PFSK-1 (cell line): ENCODE data around the gene GPSM1.

Experiments used
- FOXP2 ChIP-seq: optimal IDR thresholded peaks from 2 replicates; pipeline ENCODE3; 2011; ENCODE audit warnings: borderline replicate concordance, control low read depth, inconsistent platforms; ENCODE audit not compliant: insufficient read depth; ENCODE audit errors: extremely low read length, extremely low read depth
- POLR2AphosphoS5 ChIP-seq: IDR thresholded peaks from 2 replicates; pipeline ENCODE4 v1.6.1; 2012; ENCODE audit warnings: low read depth, mild to moderate bottlenecking, control low read depth, low read length, moderate library complexity
- REST ChIP-seq, 2 experiments: IDR thresholded peaks; 2 replicates each; pipeline versions ENCODE4 v1.6.1 to v1.8.0; 2011 to 2012; ENCODE audit warnings: low read depth in 2 of 2, low read length in 2 of 2, control low read depth in 1 of 2, inconsistent platforms in 1 of 2, mild to moderate bottlenecking in 1 of 2, moderate library complexity in 1 of 2; ENCODE audit not compliant: insufficient read depth in 1 of 2
- SIN3A ChIP-seq: IDR thresholded peaks from 2 replicates; pipeline ENCODE4 v1.6.1; 2012; ENCODE audit warnings: mild to moderate bottlenecking, low read length, moderate library complexity, borderline replicate concordance; ENCODE audit not compliant: insufficient read depth
- TAF1 ChIP-seq: IDR thresholded peaks from 2 replicates; pipeline ENCODE4 v1.6.1; 2012; ENCODE audit warnings: low read length, control low read depth, borderline replicate concordance; ENCODE audit not compliant: insufficient read depth

GPSM1 gene

GRCh38 chr9:136393531-136393930, 66.2 kb downstream of the GPSM1 start:
- no peak for TF ChIP-seq POLR2AphosphoS5
- TF ChIP-seq FOXP2 = no peak
- TF ChIP-seq SIN3A = no peak
- no peak for TF ChIP-seq TAF1
- no peak for TF ChIP-seq REST (IDR thresholded peaks at IDR 0.05; ENCODE audit: insufficient read depth in 1 of 2, low read depth in 2 of 2, low read length in 2 of 2)

- TF ChIP-seq TAF1 = no peak
- TF ChIP-seq FOXP2 = no peak
- no peak for TF ChIP-seq SIN3A
- TF ChIP-seq POLR2AphosphoS5 = no peak
- TF ChIP-seq REST (IDR thresholded peaks at IDR 0.05; ENCODE audit: insufficient read depth in 1 of 2, low read depth in 2 of 2, low read length in 2 of 2) = no peak
Observed at GRCh38 chr9:136394312-136395019, 67.1 kb downstream of the GPSM1 start.

GRCh38 chr9:136395020-136395340, 67.6 kb downstream of the GPSM1 start:
- no peak for TF ChIP-seq POLR2AphosphoS5
- no peak for TF ChIP-seq SIN3A
- no peak for TF ChIP-seq TAF1
- TF ChIP-seq FOXP2 = no peak
- no peak for TF ChIP-seq REST (IDR thresholded peaks at IDR 0.05; ENCODE audit: insufficient read depth in 1 of 2, low read depth in 2 of 2, low read length in 2 of 2)

GRCh38 chr9:136395345-136396218, 68.2 kb downstream of the GPSM1 start:
- TF ChIP-seq REST (IDR thresholded peaks at IDR 0.05; ENCODE audit: insufficient read depth in 1 of 2, low read depth in 2 of 2, low read length in 2 of 2) (no peak), POLR2AphosphoS5 (no peak), SIN3A (no peak), TAF1 (no peak), FOXP2 (no peak)
